ENCODE data around the gene GTF2A1. TPM values are rescaled to one million over a fixed set of nuclear protein-coding genes. Genes with fewer than 3 reads are reported as not detected.
"Not testable (repeated sequence)": the region's sequence is repeated elsewhere in the genome, so short reads cannot be mapped to it uniquely, and the experiment has no call there.

GTF2A1 gene
- total RNA-seq, 1 donor from 2014 or later = 19.7 TPM

GRCh38 chr14:81236138-81236537 is 15.4 kb upstream of the GTF2A1 start:
- no peaks in the 10 kb centered on the region for H3K27me3 ChIP-seq (ENCODE audit: control insufficient read depth, insufficient read depth, low read length)
- FAIRE-seq (no peak), DNase-seq (ENCODE audit: low read depth) (no peak)
- TF ChIP-seq, protein P1, sequence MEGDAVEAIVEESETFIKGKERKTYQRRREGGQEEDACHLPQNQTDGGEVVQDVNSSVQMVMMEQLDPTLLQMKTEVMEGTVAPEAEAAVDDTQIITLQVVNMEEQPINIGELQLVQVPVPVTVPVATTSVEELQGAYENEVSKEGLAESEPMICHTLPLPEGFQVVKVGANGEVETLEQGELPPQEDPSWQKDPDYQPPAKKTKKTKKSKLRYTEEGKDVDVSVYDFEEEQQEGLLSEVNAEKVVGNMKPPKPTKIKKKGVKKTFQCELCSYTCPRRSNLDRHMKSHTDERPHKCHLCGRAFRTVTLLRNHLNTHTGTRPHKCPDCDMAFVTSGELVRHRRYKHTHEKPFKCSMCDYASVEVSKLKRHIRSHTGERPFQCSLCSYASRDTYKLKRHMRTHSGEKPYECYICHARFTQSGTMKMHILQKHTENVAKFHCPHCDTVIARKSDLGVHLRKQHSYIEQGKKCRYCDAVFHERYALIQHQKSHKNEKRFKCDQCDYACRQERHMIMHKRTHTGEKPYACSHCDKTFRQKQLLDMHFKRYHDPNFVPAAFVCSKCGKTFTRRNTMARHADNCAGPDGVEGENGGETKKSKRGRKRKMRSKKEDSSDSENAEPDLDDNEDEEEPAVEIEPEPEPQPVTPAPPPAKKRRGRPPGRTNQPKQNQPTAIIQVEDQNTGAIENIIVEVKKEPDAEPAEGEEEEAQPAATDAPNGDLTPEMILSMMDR (IDR thresholded peaks at IDR 0.05; ENCODE audit: insufficient read depth, low read length, severe bottlenecking) = no peak
- no peaks in the 10 kb centered on the region for H3K36me3 ChIP-seq (ENCODE audit: control insufficient read depth, insufficient read depth, low read length)
- H3K4me3 ChIP-seq (ENCODE audit: low read depth, low read length) = no peak overlapping the region

- FAIRE-seq = no peak
- Histone ChIP-seq H3K36me3 (ENCODE audit: control insufficient read depth, insufficient read depth, low read length) (no peaks in the 10 kb centered on the region), H3K27me3 (ENCODE audit: control insufficient read depth, insufficient read depth, low read length) (no peaks in the 10 kb centered on the region), H3K4me3 (ENCODE audit: low read depth, low read length) (no peak overlapping the region)
- TF ChIP-seq, protein P1 (IDR thresholded peaks at IDR 0.05; ENCODE audit: insufficient read depth, low read length, severe bottlenecking) = no peak
- DNase-seq (ENCODE audit: low read depth) = no peak
Observed at GRCh38 chr14:81235096-81235495, 14.3 kb upstream of the GTF2A1 start.

DNA sequence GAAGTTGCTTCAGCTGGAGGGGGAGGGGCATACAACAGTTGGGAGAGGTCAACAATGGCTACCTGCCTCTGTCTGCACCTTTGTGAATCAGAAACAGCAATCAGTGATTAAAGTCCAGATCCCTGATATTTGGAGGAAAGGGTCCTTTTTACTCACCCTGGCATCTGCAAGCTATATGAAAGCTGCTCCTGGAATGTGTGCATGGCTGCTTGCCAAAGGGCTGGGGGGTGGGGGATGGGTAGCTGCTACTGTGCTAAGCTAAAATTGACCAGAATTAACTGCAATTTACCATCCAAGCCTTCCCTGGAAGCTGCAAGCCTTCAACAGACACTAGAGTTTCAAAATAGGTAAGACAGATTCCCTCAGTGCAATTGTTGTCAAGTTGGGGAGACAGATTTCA is 13.5 kb upstream of the GTF2A1 start:
- no peak for FAIRE-seq
- TF ChIP-seq, protein P1 (IDR thresholded peaks at IDR 0.05; ENCODE audit: insufficient read depth, low read length, severe bottlenecking) = no peak

GRCh38 chr14:81233615-81234014 is 12.9 kb upstream of the GTF2A1 start:
- DNase-seq (ENCODE audit: low read depth) (no peak), FAIRE-seq (no peak)
- TF ChIP-seq, protein P1 (IDR thresholded peaks at IDR 0.05; ENCODE audit: insufficient read depth, low read length, severe bottlenecking) = no peak
- no peaks in the 10 kb centered on the region for H3K36me3 ChIP-seq (ENCODE audit: control insufficient read depth, insufficient read depth, low read length)
- no peak overlapping the region for H3K4me3 ChIP-seq (ENCODE audit: low read depth, low read length)
- H3K27me3 ChIP-seq (ENCODE audit: control insufficient read depth, insufficient read depth, low read length) = no peaks in the 10 kb centered on the region

More for the DNA sequence above, 13.5 kb upstream of the GTF2A1 start:
- no peak for DNase-seq (ENCODE audit: low read depth)
- Histone ChIP-seq H3K27me3 (ENCODE audit: control insufficient read depth, insufficient read depth, low read length) (no peaks in the 10 kb centered on the region), H3K36me3 (ENCODE audit: control insufficient read depth, insufficient read depth, low read length) (no peaks in the 10 kb centered on the region), H3K4me3 (ENCODE audit: low read depth, low read length) (no peak overlapping the region)

DNA sequence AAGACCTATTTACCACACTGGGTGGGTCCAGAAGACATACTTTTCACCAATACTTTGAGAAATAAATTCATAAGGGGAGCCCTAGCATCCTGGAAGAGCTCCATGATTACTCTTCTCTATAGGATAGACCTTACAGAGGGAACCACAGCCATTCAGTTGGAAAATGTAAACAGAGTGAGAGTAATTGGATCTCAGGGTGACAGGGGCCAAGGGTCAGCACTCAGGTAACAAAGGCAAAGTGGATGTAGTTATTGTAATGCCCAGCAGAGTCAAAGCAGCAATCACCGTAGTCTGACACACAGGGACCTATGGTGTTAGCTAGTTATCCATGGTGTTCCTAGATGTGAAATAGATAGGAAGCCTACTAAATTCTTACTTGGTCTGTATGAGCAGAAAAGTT is 10.8 kb upstream of the GTF2A1 start:
- TF ChIP-seq, protein P1 (IDR thresholded peaks at IDR 0.05; ENCODE audit: insufficient read depth, low read length, severe bottlenecking) = no peak
- FAIRE-seq (no peak), DNase-seq (ENCODE audit: low read depth) (no peak)
- Histone ChIP-seq H3K4me3 (ENCODE audit: low read depth, low read length) (no peak overlapping the region), H3K27me3 (ENCODE audit: control insufficient read depth, insufficient read depth, low read length) (no peaks in the 10 kb centered on the region), H3K36me3 (ENCODE audit: control insufficient read depth, insufficient read depth, low read length) (no peaks in the 10 kb centered on the region)

DNA sequence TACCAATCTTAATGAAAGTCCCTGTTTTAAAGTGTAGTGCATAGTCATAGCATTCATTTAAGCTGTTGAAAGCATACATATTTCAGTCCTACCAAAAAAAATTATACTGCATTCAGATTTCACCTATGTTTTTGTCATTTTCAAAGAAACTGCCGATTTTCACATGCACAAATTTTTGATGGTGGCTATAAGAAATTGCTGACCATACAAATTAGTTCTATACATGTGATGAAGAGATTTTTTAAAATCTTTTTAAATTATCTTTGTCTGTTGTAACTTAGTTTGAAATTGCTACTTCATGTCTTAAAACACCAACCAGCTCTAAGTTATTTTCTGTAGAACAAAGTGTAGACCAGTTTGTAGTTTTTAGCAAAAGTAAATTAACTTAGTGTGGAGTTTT is 3.5 kb upstream of the GTF2A1 start:
- no peak for FAIRE-seq
- Histone ChIP-seq H3K36me3 (ENCODE audit: control insufficient read depth, insufficient read depth, low read length) (no peaks in the 10 kb centered on the region), H3K4me3 (ENCODE audit: low read depth, low read length) (no peak overlapping the region), H3K27me3 (ENCODE audit: control insufficient read depth, insufficient read depth, low read length) (no peaks in the 10 kb centered on the region)
- DNase-seq (ENCODE audit: low read depth) = no peak
- TF ChIP-seq, protein P1 (IDR thresholded peaks at IDR 0.05; ENCODE audit: insufficient read depth, low read length, severe bottlenecking) = no peak

- not testable (repeated sequence) for DNase-seq (ENCODE audit: low read depth); FAIRE-seq
Observed at GRCh38 chr14:81223788-81224187, 3.0 kb upstream of the GTF2A1 start.

More at GRCh38 chr14:81223788-81224187, 3.0 kb upstream of the GTF2A1 start:
- H3K4me3 ChIP-seq (ENCODE audit: low read depth, low read length); H3K27me3 ChIP-seq (ENCODE audit: control insufficient read depth, insufficient read depth, low read length); H3K36me3 ChIP-seq (ENCODE audit: control insufficient read depth, insufficient read depth, low read length): not testable (repeated sequence)
